Astrocyte (in vitro differentiated cells and primary cell): ENCODE measurements around the gene C13orf42.

Experiments used
- EZH2 ChIP-seq: IDR thresholded peaks from 2 replicates; pipeline ENCODE4 v1.6.1; 2012; ENCODE audit warnings: mild to moderate bottlenecking, low read length, inconsistent platforms; ENCODE audit not compliant: insufficient read depth
- TF ChIP-seq, protein P1 (sequence below): IDR thresholded peaks from 2 replicates; pipeline ENCODE4 v1.5.1; 2011; ENCODE audit warnings: low read depth, mild to moderate bottlenecking, inconsistent platforms, low read length, moderate library complexity; ENCODE audit not compliant: insufficient read depth

DNA sequence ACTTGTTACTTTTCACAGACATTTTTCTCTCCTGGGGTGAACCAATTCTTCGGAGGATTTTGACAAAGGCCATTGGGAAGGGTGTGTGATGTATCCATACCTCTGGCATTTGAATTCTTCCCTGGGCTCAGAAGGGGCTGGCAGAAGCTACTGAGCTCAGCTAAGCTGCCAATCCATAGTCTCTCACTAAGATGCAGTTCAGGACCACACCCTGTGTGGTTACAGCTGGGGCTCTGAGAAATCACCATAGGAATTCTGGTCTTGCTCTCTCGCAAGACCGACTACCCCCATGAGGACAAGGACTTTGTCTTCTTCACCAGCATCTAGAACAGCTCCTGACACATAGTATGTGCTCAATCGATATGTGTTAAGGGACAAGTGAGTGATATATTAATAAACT lies 6.0 kb downstream of the C13orf42 start:
- TF ChIP-seq, protein P1, sequence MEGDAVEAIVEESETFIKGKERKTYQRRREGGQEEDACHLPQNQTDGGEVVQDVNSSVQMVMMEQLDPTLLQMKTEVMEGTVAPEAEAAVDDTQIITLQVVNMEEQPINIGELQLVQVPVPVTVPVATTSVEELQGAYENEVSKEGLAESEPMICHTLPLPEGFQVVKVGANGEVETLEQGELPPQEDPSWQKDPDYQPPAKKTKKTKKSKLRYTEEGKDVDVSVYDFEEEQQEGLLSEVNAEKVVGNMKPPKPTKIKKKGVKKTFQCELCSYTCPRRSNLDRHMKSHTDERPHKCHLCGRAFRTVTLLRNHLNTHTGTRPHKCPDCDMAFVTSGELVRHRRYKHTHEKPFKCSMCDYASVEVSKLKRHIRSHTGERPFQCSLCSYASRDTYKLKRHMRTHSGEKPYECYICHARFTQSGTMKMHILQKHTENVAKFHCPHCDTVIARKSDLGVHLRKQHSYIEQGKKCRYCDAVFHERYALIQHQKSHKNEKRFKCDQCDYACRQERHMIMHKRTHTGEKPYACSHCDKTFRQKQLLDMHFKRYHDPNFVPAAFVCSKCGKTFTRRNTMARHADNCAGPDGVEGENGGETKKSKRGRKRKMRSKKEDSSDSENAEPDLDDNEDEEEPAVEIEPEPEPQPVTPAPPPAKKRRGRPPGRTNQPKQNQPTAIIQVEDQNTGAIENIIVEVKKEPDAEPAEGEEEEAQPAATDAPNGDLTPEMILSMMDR: no peak
- TF ChIP-seq EZH2: no peak
